ENCODE data around the gene CEP72.

DNA sequence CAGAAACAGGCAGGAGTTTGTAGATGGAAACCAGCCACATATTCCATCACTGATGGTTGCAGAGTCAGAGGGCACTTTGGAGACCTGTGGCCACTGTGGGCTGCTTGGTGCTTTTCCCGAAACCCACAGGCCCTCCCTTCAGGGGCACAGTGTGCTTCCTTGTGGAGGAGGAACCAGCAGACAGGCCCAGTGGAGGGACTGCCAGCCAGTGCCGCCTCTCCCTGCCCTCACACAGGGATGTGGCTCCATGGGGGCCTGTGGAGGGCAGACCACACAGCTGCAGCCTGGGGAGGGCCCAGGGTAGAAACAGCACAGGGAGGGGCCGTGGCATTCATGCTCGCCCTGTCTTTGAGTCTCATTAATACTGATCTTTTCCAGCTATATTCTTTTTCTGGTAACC, 35.2 kb downstream of the CEP72 start:
- TF ChIP-seq, protein P1, sequence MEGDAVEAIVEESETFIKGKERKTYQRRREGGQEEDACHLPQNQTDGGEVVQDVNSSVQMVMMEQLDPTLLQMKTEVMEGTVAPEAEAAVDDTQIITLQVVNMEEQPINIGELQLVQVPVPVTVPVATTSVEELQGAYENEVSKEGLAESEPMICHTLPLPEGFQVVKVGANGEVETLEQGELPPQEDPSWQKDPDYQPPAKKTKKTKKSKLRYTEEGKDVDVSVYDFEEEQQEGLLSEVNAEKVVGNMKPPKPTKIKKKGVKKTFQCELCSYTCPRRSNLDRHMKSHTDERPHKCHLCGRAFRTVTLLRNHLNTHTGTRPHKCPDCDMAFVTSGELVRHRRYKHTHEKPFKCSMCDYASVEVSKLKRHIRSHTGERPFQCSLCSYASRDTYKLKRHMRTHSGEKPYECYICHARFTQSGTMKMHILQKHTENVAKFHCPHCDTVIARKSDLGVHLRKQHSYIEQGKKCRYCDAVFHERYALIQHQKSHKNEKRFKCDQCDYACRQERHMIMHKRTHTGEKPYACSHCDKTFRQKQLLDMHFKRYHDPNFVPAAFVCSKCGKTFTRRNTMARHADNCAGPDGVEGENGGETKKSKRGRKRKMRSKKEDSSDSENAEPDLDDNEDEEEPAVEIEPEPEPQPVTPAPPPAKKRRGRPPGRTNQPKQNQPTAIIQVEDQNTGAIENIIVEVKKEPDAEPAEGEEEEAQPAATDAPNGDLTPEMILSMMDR (IDR thresholded peaks at IDR 0.05): no peak
- no peak for TF ChIP-seq POLR2A (IDR thresholded peaks at IDR 0.05)

Measured in heart left ventricle (tissue), 13 donors.